ENCODE measurements around the gene NT5DC2.
A peak's percentile ranks its signal among the peaks of the same experiment; 100 is the strongest.

The NT5DC2 gene

DNA sequence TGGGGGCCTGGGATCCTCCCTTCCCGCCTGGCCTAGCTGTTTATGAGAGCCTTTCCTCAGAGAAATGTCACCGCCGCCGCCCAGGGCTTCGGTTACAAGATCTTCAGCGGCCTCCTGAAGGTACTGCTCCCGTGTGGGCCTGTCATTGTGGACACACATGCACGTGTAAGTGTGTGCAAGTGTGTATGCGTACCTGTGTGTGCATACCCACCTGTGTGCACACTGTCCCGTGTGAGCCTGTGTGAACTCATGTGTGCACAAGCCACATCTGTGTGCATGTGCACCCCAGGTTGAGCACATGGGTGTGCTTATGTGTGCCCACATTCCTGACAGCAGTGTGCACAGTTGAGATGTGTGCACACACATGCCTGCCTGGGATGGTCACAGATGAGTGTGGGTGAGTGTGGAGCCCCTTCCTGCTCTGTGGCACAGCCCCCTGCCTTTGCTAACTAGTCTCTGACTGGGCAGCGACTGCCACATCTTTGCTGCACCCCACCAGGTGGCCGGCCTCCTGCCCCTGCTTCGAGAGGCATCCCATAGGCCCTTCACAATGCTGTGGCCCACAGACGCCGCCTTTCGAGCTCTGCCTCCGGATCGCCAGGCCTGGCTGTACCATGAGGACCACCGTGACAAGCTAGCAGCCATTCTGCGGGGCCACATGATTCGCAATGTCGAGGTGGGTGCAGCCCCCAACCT lies 14.1 kb downstream of the NT5DC2 start:
- H3K9ac ChIP-seq (ENCODE audit: low read depth in 1 of 2, low read length in 2 of 2), result no peak overlapping the region
- H3K9me3 ChIP-seq (ENCODE audit: control insufficient read depth in 1 of 2, low read length in 2 of 2), result no peaks in the 10 kb centered on the region
- no peak overlapping the region for H3K27ac ChIP-seq (ENCODE audit: low read depth, low read length)
- peaks cover 0 to 6% of the 10 kb centered on the region in 2 donors for H3K36me3 ChIP-seq (ENCODE audit: control insufficient read depth in 1 of 2, insufficient read depth in 2 of 2, low read length in 2 of 2)
- H3K27me3 ChIP-seq (ENCODE audit: control insufficient read depth in 1 of 2, insufficient read depth in 2 of 2, low read length in 2 of 2), result no peaks in the 10 kb centered on the region
- H3K4me3 ChIP-seq (ENCODE audit: low read depth in 1 of 2, low read length in 2 of 2), result no peak overlapping the region
- H3K4me1 ChIP-seq (ENCODE audit: control insufficient read depth in 1 of 2, insufficient read depth in 2 of 2, low read length in 2 of 2), result peaks cover 5 to 8% of the 10 kb centered on the region in 2 donors

DNA sequence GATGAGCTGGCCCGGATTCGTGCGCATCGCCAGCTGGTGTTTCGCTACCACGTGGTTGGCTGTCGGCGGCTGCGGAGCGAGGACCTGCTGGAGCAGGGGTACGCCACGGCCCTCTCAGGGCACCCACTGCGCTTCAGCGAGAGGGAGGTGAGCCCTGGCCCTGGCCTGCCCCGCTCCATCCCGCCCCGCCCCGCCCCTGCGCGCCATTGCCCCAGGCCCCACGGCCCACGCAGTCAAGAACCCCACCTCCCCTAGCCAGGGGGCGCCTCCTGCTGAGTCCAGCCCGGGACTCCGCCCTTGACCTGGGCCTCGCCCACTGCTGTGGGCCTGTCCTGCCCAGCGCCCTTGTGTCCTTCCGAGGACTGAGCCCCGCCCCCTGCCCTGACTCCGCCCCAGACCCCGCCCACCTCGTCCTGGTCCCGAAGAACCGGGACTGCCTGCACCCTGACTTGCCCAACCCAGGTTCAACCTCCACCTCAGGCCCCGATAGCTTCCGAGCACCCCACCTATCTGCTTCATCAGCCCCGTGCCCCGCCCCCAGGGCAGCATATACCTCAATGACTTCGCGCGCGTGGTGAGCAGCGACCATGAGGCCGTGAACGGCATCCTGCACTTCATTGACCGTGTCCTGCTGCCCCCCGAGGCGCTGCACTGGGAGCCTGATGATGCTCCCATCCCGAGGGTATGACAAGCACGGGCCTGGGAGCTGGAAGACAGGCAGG lies 14.8 kb downstream of the NT5DC2 start:
- Histone ChIP-seq H3K27me3 (ENCODE audit: control insufficient read depth in 1 of 2, insufficient read depth in 2 of 2, low read length in 2 of 2) (no peaks in the 10 kb centered on the region), H3K9me3 (ENCODE audit: control insufficient read depth in 1 of 2, low read length in 2 of 2) (no peaks in the 10 kb centered on the region), H3K36me3 (ENCODE audit: control insufficient read depth in 1 of 2, insufficient read depth in 2 of 2, low read length in 2 of 2) (peaks cover 0 to 6% of the 10 kb centered on the region in 2 donors), H3K27ac (ENCODE audit: low read depth, low read length) (no peak overlapping the region), H3K4me1 (ENCODE audit: control insufficient read depth in 1 of 2, insufficient read depth in 2 of 2, low read length in 2 of 2) (peaks cover 5 to 8% of the 10 kb centered on the region in 2 donors), H3K9ac (ENCODE audit: low read depth in 1 of 2, low read length in 2 of 2) (peak overlapping the region in 1 of 2 donors; percentile 33), H3K4me3 (ENCODE audit: low read depth in 1 of 2, low read length in 2 of 2) (peak overlapping the region; percentile 29 to 43)

DNA sequence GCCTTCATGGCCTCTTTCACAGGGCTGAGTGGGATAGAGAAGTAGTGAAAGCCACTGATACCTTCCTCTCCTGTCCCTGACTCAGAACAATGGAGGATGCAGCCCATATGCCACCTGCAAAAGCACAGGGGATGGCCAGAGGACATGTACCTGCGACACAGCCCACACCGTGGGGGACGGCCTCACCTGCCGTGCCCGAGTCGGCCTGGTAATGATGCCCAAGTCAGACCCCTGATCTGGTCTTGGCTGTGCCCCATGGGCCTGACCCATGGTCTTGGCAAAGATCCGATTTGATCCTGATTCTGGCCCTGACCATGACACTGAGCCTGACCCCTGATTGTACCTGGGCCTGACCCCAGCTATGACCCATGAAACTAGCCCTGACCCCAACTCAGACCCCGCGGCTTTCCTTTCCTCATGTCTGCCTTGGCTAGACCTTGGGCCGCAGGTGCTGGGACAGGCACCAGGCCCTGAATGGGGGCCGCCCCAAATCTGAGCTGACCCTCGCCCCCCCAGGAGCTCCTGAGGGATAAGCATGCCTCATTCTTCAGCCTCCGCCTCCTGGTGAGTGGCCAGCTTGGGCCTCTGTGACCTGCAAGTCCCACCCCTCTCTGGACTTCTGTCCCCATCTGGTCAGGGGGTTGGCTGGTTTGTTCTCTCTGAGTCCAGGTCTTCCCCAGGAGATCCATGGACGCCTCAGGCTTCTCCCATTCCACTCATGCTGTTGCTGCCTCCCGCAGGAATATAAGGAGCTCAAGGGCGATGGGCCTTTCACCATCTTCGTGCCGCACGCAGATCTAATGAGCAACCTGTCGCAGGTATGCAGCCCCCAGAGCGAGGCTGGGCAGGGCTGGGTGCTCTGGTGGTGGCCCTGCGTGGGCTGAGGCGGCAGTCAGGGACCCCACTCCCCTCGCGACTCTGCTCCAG lies 15.6 kb downstream of the NT5DC2 start:
- H3K27ac ChIP-seq (ENCODE audit: low read depth, low read length), result no peak overlapping the region

GRCh38 chr3:52516509-52517195 lies 17.0 kb downstream of the NT5DC2 start:
- H3K36me3 ChIP-seq (ENCODE audit: control insufficient read depth in 1 of 2, insufficient read depth in 2 of 2, low read length in 2 of 2), result peaks cover 0 to 5% of the 10 kb centered on the region in 2 donors
- no peaks in the 10 kb centered on the region for H3K9me3 ChIP-seq (ENCODE audit: control insufficient read depth in 1 of 2, low read length in 2 of 2)
- no peak overlapping the region for H3K4me3 ChIP-seq (ENCODE audit: low read depth in 1 of 2, low read length in 2 of 2)
- peaks cover 5 to 8% of the 10 kb centered on the region in 2 donors for H3K4me1 ChIP-seq (ENCODE audit: control insufficient read depth in 1 of 2, insufficient read depth in 2 of 2, low read length in 2 of 2)
- no peak overlapping the region for H3K27ac ChIP-seq (ENCODE audit: low read depth, low read length)
- no peak overlapping the region for H3K9ac ChIP-seq (ENCODE audit: low read depth in 1 of 2, low read length in 2 of 2)
- H3K27me3 ChIP-seq (ENCODE audit: control insufficient read depth in 1 of 2, insufficient read depth in 2 of 2, low read length in 2 of 2), result no peaks in the 10 kb centered on the region

More for the DNA sequence above, 15.6 kb downstream of the NT5DC2 start:
- Histone ChIP-seq H3K27me3 (ENCODE audit: control insufficient read depth in 1 of 2, insufficient read depth in 2 of 2, low read length in 2 of 2) (no peaks in the 10 kb centered on the region), H3K4me1 (ENCODE audit: control insufficient read depth in 1 of 2, insufficient read depth in 2 of 2, low read length in 2 of 2) (peaks cover 5 to 8% of the 10 kb centered on the region in 2 donors), H3K36me3 (ENCODE audit: control insufficient read depth in 1 of 2, insufficient read depth in 2 of 2, low read length in 2 of 2) (peaks cover 0 to 8% of the 10 kb centered on the region in 2 donors), H3K9me3 (ENCODE audit: control insufficient read depth in 1 of 2, low read length in 2 of 2) (no peaks in the 10 kb centered on the region), H3K9ac (ENCODE audit: low read depth in 1 of 2, low read length in 2 of 2) (peak overlapping the region in 1 of 2 donors; percentile 33), H3K4me3 (ENCODE audit: low read depth in 1 of 2, low read length in 2 of 2) (peak overlapping the region; percentile 29 to 43)

DNA sequence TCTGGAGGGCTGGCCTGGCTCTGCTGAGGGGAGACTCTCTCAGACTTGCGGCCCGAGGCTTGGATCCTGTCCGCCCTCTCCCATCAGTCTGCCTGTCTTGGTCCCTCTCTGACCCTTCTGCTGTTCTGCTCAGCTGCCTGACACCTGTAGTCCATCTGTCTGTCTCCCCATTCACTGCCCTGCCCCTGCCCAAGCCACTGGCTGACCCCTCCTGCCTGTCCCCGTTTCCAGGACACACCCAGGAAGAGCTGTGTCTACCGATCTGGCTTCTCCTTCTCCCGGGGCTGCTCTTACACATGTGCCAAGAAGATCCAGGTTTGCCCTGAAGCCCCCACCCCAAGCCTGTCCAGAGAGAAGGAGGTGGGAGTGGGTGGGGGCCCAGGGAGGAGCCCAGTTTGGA lies 18.5 kb downstream of the NT5DC2 start:
- Histone ChIP-seq H3K4me1 (ENCODE audit: control insufficient read depth in 1 of 2, insufficient read depth in 2 of 2, low read length in 2 of 2) (peaks cover 5 to 8% of the 10 kb centered on the region in 2 donors), H3K36me3 (ENCODE audit: control insufficient read depth in 1 of 2, insufficient read depth in 2 of 2, low read length in 2 of 2) (peaks cover 0 to 5% of the 10 kb centered on the region in 2 donors), H3K9ac (ENCODE audit: low read depth in 1 of 2, low read length in 2 of 2) (no peak overlapping the region), H3K27me3 (ENCODE audit: control insufficient read depth in 1 of 2, insufficient read depth in 2 of 2, low read length in 2 of 2) (no peaks in the 10 kb centered on the region), H3K9me3 (ENCODE audit: control insufficient read depth in 1 of 2, low read length in 2 of 2) (no peaks in the 10 kb centered on the region), H3K4me3 (ENCODE audit: low read depth in 1 of 2, low read length in 2 of 2) (no peak overlapping the region), H3K27ac (ENCODE audit: low read depth, low read length) (no peak overlapping the region)

- H3K4me3 ChIP-seq (ENCODE audit: low read depth in 1 of 2, low read length in 2 of 2), result no peak overlapping the region
- H3K9ac ChIP-seq (ENCODE audit: low read depth in 1 of 2, low read length in 2 of 2), result no peak overlapping the region
- peaks cover 0 to 5% of the 10 kb centered on the region in 2 donors for H3K36me3 ChIP-seq (ENCODE audit: control insufficient read depth in 1 of 2, insufficient read depth in 2 of 2, low read length in 2 of 2)
- no peak overlapping the region for H3K27ac ChIP-seq (ENCODE audit: low read depth, low read length)
- H3K27me3 ChIP-seq (ENCODE audit: control insufficient read depth in 1 of 2, insufficient read depth in 2 of 2, low read length in 2 of 2), result no peaks in the 10 kb centered on the region
- no peaks in the 10 kb centered on the region for H3K9me3 ChIP-seq (ENCODE audit: control insufficient read depth in 1 of 2, low read length in 2 of 2)
- H3K4me1 ChIP-seq (ENCODE audit: control insufficient read depth in 1 of 2, insufficient read depth in 2 of 2, low read length in 2 of 2), result peaks cover 5 to 10% of the 10 kb centered on the region in 2 donors
Observed at GRCh38 chr3:52514576-52514975, 19.1 kb downstream of the NT5DC2 start.

- Histone ChIP-seq H3K27ac (ENCODE audit: low read depth, low read length) (no peak overlapping the region), H3K4me1 (ENCODE audit: control insufficient read depth in 1 of 2, insufficient read depth in 2 of 2, low read length in 2 of 2) (peaks cover 2 to 8% of the 10 kb centered on the region in 2 donors), H3K36me3 (ENCODE audit: control insufficient read depth in 1 of 2, insufficient read depth in 2 of 2, low read length in 2 of 2) (peaks cover 0 to 5% of the 10 kb centered on the region in 2 donors), H3K4me3 (ENCODE audit: low read depth in 1 of 2, low read length in 2 of 2) (no peak overlapping the region), H3K9me3 (ENCODE audit: control insufficient read depth in 1 of 2, low read length in 2 of 2) (no peaks in the 10 kb centered on the region), H3K27me3 (ENCODE audit: control insufficient read depth in 1 of 2, insufficient read depth in 2 of 2, low read length in 2 of 2) (no peaks in the 10 kb centered on the region), H3K9ac (ENCODE audit: low read depth in 1 of 2, low read length in 2 of 2) (no peak overlapping the region)
Observed at GRCh38 chr3:52513281-52513680, 20.4 kb downstream of the NT5DC2 start.

DNA sequence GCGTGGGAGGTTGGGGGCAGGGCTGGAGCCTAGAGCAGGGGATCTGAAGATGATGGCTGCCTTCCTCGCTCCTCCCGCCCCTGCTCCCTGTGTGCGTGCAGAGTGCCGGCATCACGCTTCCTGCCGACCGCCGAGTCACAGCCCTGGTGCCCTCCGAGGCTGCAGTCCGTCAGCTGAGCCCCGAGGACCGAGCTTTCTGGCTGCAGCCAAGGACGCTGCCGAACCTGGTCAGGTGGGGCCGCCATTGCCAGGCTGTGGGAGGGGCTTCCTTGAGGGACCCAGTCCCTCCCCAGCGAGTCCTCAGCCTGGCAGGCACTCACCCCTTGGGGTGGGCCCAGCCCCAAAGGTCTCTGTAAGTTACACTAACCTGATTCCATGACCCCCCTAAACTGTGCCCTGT lies 20.9 kb downstream of the NT5DC2 start:
- Histone ChIP-seq H3K9me3 (ENCODE audit: control insufficient read depth in 1 of 2, low read length in 2 of 2) (no peaks in the 10 kb centered on the region), H3K27me3 (ENCODE audit: control insufficient read depth in 1 of 2, insufficient read depth in 2 of 2, low read length in 2 of 2) (no peaks in the 10 kb centered on the region), H3K27ac (ENCODE audit: low read depth, low read length) (no peak overlapping the region), H3K9ac (ENCODE audit: low read depth in 1 of 2, low read length in 2 of 2) (no peak overlapping the region), H3K4me1 (ENCODE audit: control insufficient read depth in 1 of 2, insufficient read depth in 2 of 2, low read length in 2 of 2) (peaks cover 0 to 4% of the 10 kb centered on the region in 2 donors), H3K36me3 (ENCODE audit: control insufficient read depth in 1 of 2, insufficient read depth in 2 of 2, low read length in 2 of 2) (peaks cover 0 to 5% of the 10 kb centered on the region in 2 donors), H3K4me3 (ENCODE audit: low read depth in 1 of 2, low read length in 2 of 2) (no peak overlapping the region)

- Histone ChIP-seq H3K27me3 (ENCODE audit: control insufficient read depth in 1 of 2, insufficient read depth in 2 of 2, low read length in 2 of 2) (no peaks in the 10 kb centered on the region), H3K9me3 (ENCODE audit: control insufficient read depth in 1 of 2, low read length in 2 of 2) (no peaks in the 10 kb centered on the region), H3K9ac (ENCODE audit: low read depth in 1 of 2, low read length in 2 of 2) (no peak overlapping the region), H3K27ac (ENCODE audit: low read depth, low read length) (no peak overlapping the region), H3K4me1 (ENCODE audit: control insufficient read depth in 1 of 2, insufficient read depth in 2 of 2, low read length in 2 of 2) (peaks cover 0 to 4% of the 10 kb centered on the region in 2 donors), H3K36me3 (ENCODE audit: control insufficient read depth in 1 of 2, insufficient read depth in 2 of 2, low read length in 2 of 2) (peaks cover 0 to 5% of the 10 kb centered on the region in 2 donors), H3K4me3 (ENCODE audit: low read depth in 1 of 2, low read length in 2 of 2) (no peak overlapping the region)
Observed at GRCh38 chr3:52512105-52512504, 21.6 kb downstream of the NT5DC2 start.

All from duodenal mucosa (tissue), 2 donors.